K562 (cell line): ENCODE data around the gene YIPF4. TPM values are rescaled to one million over a fixed set of nuclear protein-coding genes. Genes with fewer than 3 reads are reported as not detected.
A peak's percentile ranks its signal among the peaks of the same experiment; 100 is the strongest.

Source experiments
- CAMTA2 ChIP-seq: fragments of 250-450 bp; sonication (Bioruptor Pico); conservative IDR thresholded peaks from 2 replicates; pipeline ENCODE4 v1.5.1; 2022
- ETS1 ChIP-seq: conservative IDR thresholded peaks from 2 replicates; pipeline ENCODE4 v1.6.1; 2011; ENCODE audit warnings: low read depth, mild to moderate bottlenecking, low read length; ENCODE audit not compliant: control insufficient read depth
- EZH2 ChIP-seq: IDR thresholded peaks from 2 replicates; pipeline ENCODE4 v1.6.1; 2012; ENCODE audit warnings: low read depth, mild to moderate bottlenecking, inconsistent platforms, low read length, borderline replicate concordance
- ILF3 ChIP-seq: fragments of 450-650 bp; IDR thresholded peaks from 2 replicates; pipeline ENCODE4 v1.6.1; 2018; ENCODE audit warnings: antibody characterized with exemption, mild to moderate bottlenecking, moderate library complexity, borderline replicate concordance
- KAT7 ChIP-seq: sonication (generic); formaldehyde crosslinking; IDR thresholded peaks from 2 replicates; pipeline ENCODE4 v1.8.0; 2022; ENCODE audit warnings: missing genetic modification reagents, mild to moderate bottlenecking, borderline replicate concordance
- MBD2 ChIP-seq: sonication (generic); IDR thresholded peaks from 2 replicates; pipeline ENCODE4 v1.6.1; 2016; ENCODE audit warnings: low read depth, borderline replicate concordance
- MEF2D ChIP-seq: conservative IDR thresholded peaks from 2 replicates; pipeline ENCODE4 v1.6.1; 2016; ENCODE audit warnings: low read depth, missing genetic modification characterization, missing compliant biosample characterization
- NKRF ChIP-seq: fragments of 450-650 bp; IDR thresholded peaks from 2 replicates; pipeline ENCODE4 v1.6.1; 2016; ENCODE audit warnings: borderline replicate concordance
- NR2C1 ChIP-seq, 2 experiments: fragments of 450-650 bp; IDR thresholded peaks; 2 replicates each; pipeline ENCODE4 v1.6.1; 2017; ENCODE audit warnings: mild to moderate bottlenecking in 2 of 2, antibody characterized with exemption in 1 of 2, inconsistent platforms in 1 of 2, missing compliant biosample characterization in 1 of 2, missing genetic modification characterization in 1 of 2
- SRSF7 ChIP-seq: fragments of 200-400 bp; formaldehyde crosslinking; optimal IDR thresholded peaks from 2 replicates; pipeline ENCODE3; 2017; ENCODE audit warnings: mild to moderate bottlenecking, low read depth, low read length
- USF2 ChIP-seq: sonication (generic); formaldehyde crosslinking; IDR thresholded peaks from 2 replicates; pipeline ENCODE4 v1.5.0; 2020; ENCODE audit warnings: missing genetic modification reagents
- VEZF1 ChIP-seq: fragments of 200-800 bp; sonication (Bioruptor generic); IDR thresholded peaks from 2 replicates; pipeline ENCODE4 v1.6.1; 2017; ENCODE audit warnings: missing genetic modification characterization, missing compliant biosample characterization
- WHSC1 ChIP-seq: IDR thresholded peaks from one replicate; pipeline ENCODE4 v1.6.1; 2012; ENCODE audit warnings: low read length, control low read depth, inconsistent platforms
- ZNF551 ChIP-seq: fragments of 250-450 bp; sonication (Bioruptor Pico); IDR thresholded peaks from 2 replicates; pipeline ENCODE4 v1.5.0; 2021; ENCODE audit warnings: mild to moderate bottlenecking, moderate library complexity
- ZNF639 ChIP-seq, 2 experiments: fragments of 200-800 bp in 1 of 2; sonication (Bioruptor generic) in 1 of 2; sonication (generic) in 1 of 2; formaldehyde crosslinking in 1 of 2; IDR thresholded peaks in 1 of 2; conservative IDR thresholded peaks in 1 of 2; 2 replicates each; pipeline versions ENCODE4 v1.5.0 to v1.6.1; 2016 to 2020; ENCODE audit warnings: missing compliant biosample characterization in 1 of 2, missing genetic modification characterization in 1 of 2, missing genetic modification reagents in 1 of 2
- ZNF740 ChIP-seq, 3 experiments: fragments of 200-800 bp in 1 of 3; sonication (Bioruptor generic) in 1 of 3; sonication (generic) in 1 of 3; formaldehyde crosslinking in 1 of 3; IDR thresholded peaks; 2 replicates each; pipeline versions ENCODE4 v1.6.1 to v1.8.0; 2016 to 2022; ENCODE audit warnings: mild to moderate bottlenecking in 2 of 3, missing compliant biosample characterization in 2 of 3, missing genetic modification characterization in 2 of 3, missing genetic modification reagents in 1 of 3
- ZNF79 ChIP-seq: fragments of 250-450 bp; sonication (Bioruptor Pico); IDR thresholded peaks from 2 replicates; pipeline ENCODE4 v1.4.0; 2020; ENCODE audit warnings: low read depth, mild to moderate bottlenecking, moderate library complexity
- polyA plus RNA-seq, 8 experiments: library from polyadenylated mRNA; depleted of rRNA in 4 of 8; stranded (reverse) in 5 of 8; unstranded in 3 of 8; fragments of >200 nt; fragmentation: Nextera tagmentation in 2 of 8; fragmentation: Illumina TruSeq in 1 of 8; extraction: Ambion mirVana in 2 of 8; extraction: Trizol in 1 of 8; gene quantifications; 2 replicates each; pipeline versions ENCODE4 v1.2.1 to v1.2.3, GENCODE V29; 2011 to 2014; ENCODE audit warnings: inconsistent platforms in 1 of 8, missing spikeins in 1 of 8
- total RNA-seq, 7 experiments: library from RNA; depleted of rRNA in 6 of 7; stranded (reverse); fragments of >200 nt in 6 of 7; fragmentation: Illumina TruSeq in 2 of 7; extraction: Trizol in 2 of 7; gene quantifications; 2 replicates each; pipeline versions ENCODE4 v1.2.1 to v1.2.3, GENCODE V29; 2011 to 2021; ENCODE audit warnings: low replicate concordance in 1 of 7

YIPF4 gene
- total and polyA plus RNA-seq, 9 of the 15 experiments (the other 6 are each of a cell fraction or from before 2014, with no cell fraction given), result 4.9 to 46.9 (median 17.5) TPM

GRCh38 chr2:32357318-32358110 lies 79.8 kb downstream of the YIPF4 start (continued):
- TF ChIP-seq ETS1, result no peak
- peak; percentile 89 for TF ChIP-seq KAT7 (CRISPR knock-in tag)
- TF ChIP-seq MBD2, result peak; percentile 19; the same call in 1 of the 2 replicates
- TF ChIP-seq CAMTA2 (CRISPR knock-in tag), result no peak
- TF ChIP-seq WHSC1, result no peak
- TF ChIP-seq NKRF, result peak; percentile 50; the same call in 1 of the 2 replicates
- TF ChIP-seq SRSF7, result peak; percentile 72
- no peak for TF ChIP-seq ZNF551 (CRISPR knock-in tag)
- 0 out of 2 replicates have a peak, but pooled peaks have one; percentile 42 for TF ChIP-seq VEZF1 (CRISPR knock-in tag)
- TF ChIP-seq EZH2, result no peak
- no peak for TF ChIP-seq NR2C1 (IDR thresholded peaks at IDR 0.05)
- no peak for TF ChIP-seq NR2C1 (tag; IDR thresholded peaks at IDR 0.05)
- no peak for TF ChIP-seq ZNF79
- no peak for TF ChIP-seq ILF3
- TF ChIP-seq ZNF740 (CRISPR knock-in tag; IDR thresholded peaks at IDR 0.05), result no peak; the same call in 1 of the 2 replicates
- TF ChIP-seq ZNF740 (tag; IDR thresholded peaks at IDR 0.05), result peak in 1 of 2 experiments; percentile 67; a peak in 2 of 4 replicates
- no peak for TF ChIP-seq MEF2D (tag)
- 0 out of 4 replicates have a peak, but pooled peaks of 1 of the 2 experiments have one; percentile 2 for TF ChIP-seq ZNF639 (CRISPR knock-in tag; conservative IDR thresholded peaks at IDR 0.05 in 1 of 2, IDR thresholded peaks at IDR 0.05 in 1 of 2)
- no peak for TF ChIP-seq USF2 (CRISPR knock-in tag)
